GM23248 (cell line): ENCODE results near the gene TNK1.

Experiments
- EZH2 ChIP-seq: fragments of 200-600 bp; sonication (generic); IDR thresholded peaks from 2 replicates; pipeline ENCODE4 v1.6.1; 2018; ENCODE audit warnings: antibody characterized with exemption, mild to moderate bottlenecking; ENCODE audit not compliant: insufficient read depth, poor library complexity, severe bottlenecking
- EZH2phosphoT487 ChIP-seq: fragments of 200-600 bp; sonication (generic); IDR thresholded peaks from 2 replicates; pipeline ENCODE4 v1.6.1; 2018; ENCODE audit warnings: antibody characterized with exemption, moderate library complexity, mild to moderate bottlenecking, low read depth; ENCODE audit not compliant: insufficient read depth

DNA sequence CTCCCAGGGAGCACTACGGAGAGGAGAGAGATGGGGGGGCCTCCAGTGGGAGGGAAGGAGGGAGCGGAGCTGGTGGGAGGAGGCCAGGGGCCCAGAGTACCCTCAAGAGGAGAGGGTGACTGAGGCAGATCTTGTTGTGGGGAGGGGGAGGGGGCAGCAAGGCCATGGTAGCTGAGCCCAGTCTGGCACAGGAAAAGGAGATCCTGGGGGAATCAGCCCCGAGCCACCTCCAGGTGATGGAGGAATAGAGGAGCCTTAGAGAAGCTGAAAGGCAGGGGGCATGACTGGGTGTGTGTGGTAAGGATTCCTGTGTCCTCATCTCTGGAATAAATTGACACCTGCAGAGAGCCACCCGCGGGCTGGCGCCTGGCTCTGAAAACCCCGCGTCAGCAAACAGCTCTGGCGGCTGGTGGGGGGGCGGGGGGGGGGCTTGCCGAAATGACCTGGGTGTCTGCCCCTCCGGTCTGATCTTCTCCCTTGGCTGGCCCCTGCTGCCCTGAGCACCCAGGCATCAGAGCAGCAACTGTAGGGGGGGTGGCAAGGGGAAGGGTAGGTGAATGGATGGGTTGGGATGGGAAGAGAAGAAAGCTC is 25.4 kb downstream of the TNK1 start:
- TF ChIP-seq EZH2 (no peak), EZH2phosphoT487 (no peak)
